OCI-LY3 (cell line): ENCODE measurements around the gene SLC12A7.

ENCODE experiments used
- H2AFZ ChIP-seq: fragments of 200-600, 300-600 bp; shearing (Covaris generic); 2 replicates; pipeline ENCODE4 v1.6.0; 2014; ENCODE audit warnings: antibody characterized with exemption, low read depth, low read length
- H3K27ac ChIP-seq: fragments of 200-600, 300-600 bp; sonication (generic); 2 replicates; pipeline ENCODE4 v1.5.1; 2014; ENCODE audit warnings: mild to moderate bottlenecking, low read length, moderate library complexity, mixed read lengths
- H3K27me3 ChIP-seq: fragments of 200-600, 300-600 bp; sonication (generic); 2 replicates; pipeline ENCODE4 v1.6.1; 2014; ENCODE audit warnings: low read depth, low read length, mixed read lengths
- H3K36me3 ChIP-seq: fragments of 200-600, 300-600 bp; sonication (generic); replicated peaks from 2 replicates; pipeline ENCODE3; 2014; ENCODE audit warnings: low read depth, low read length, mixed read lengths
- H3K4me1 ChIP-seq: fragments of 300-600, 200-600 bp; sonication (generic); 2 replicates; pipeline ENCODE4 v1.6.1; 2014; ENCODE audit warnings: low read length, mixed read lengths
- H3K4me2 ChIP-seq: fragments of 200-600, 300-600 bp; sonication (generic); 2 replicates; pipeline ENCODE4 v1.6.1; 2014; ENCODE audit warnings: low read length, mixed read lengths
- H3K4me3 ChIP-seq: fragments of 300-600, 200-600 bp; sonication (generic); 2 replicates; pipeline ENCODE4 v1.5.1; 2014; ENCODE audit warnings: antibody characterized with exemption, mild to moderate bottlenecking, low read length, moderate library complexity
- H3K79me2 ChIP-seq: fragments of 300-600, 200-600 bp; shearing (Covaris generic); 2 replicates; pipeline ENCODE4 v1.6.1; 2014; ENCODE audit warnings: mild to moderate bottlenecking, low read length, mixed read lengths
- H3K9ac ChIP-seq: fragments of 300-600, 200-600 bp; shearing (Covaris generic); 2 replicates; pipeline ENCODE4 v1.6.0; 2014; ENCODE audit warnings: mild to moderate bottlenecking, low read length, moderate library complexity
- H3K9me3 ChIP-seq: fragments of 200-600, 300-600 bp; shearing (Covaris generic); 2 replicates; pipeline ENCODE4 v1.6.1; 2014; ENCODE audit warnings: low read length, mixed read lengths; ENCODE audit not compliant: insufficient read depth
- H4K20me1 ChIP-seq: fragments of 200-600, 300-600 bp; sonication (generic); 2 replicates; pipeline ENCODE4 v1.6.1; 2016; ENCODE audit warnings: low read length, mixed read lengths; ENCODE audit not compliant: insufficient read depth
- EZH2phosphoT487 ChIP-seq: fragments of 200-600 bp; shearing (Covaris generic); IDR thresholded peaks from 2 replicates; pipeline ENCODE4 v1.6.1; 2018; ENCODE audit warnings: antibody characterized with exemption, mixed run types, low read depth
- TF ChIP-seq, protein P1 (sequence below): fragments of 200-600, 300-600 bp; sonication (generic); IDR thresholded peaks from 2 replicates; pipeline ENCODE4 v1.5.1; 2014; ENCODE audit warnings: antibody characterized with exemption, low read length, low read depth

The SLC12A7 gene

DNA sequence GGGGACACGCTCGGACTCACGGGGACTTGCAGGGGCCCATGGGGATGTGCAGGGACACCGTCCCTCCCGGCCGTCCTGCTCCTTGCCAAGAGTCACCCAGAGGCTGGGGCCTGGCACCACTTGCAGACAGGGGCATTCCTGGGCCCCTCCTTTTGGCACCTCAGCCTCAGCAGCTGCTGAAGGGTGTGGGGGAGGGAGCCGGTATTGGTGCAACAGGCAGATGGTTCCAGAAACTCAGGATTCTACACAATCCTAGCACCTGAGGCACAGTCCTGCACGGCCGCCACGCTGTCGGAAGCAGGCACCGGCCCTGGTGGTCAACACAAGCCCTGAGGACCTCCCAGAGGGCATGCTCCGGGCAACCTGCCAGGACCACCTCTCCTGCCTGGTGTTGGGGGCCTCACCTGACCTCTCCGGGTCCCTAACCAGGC lies 19.3 kb upstream of the SLC12A7 start:
- TF ChIP-seq, protein P1, sequence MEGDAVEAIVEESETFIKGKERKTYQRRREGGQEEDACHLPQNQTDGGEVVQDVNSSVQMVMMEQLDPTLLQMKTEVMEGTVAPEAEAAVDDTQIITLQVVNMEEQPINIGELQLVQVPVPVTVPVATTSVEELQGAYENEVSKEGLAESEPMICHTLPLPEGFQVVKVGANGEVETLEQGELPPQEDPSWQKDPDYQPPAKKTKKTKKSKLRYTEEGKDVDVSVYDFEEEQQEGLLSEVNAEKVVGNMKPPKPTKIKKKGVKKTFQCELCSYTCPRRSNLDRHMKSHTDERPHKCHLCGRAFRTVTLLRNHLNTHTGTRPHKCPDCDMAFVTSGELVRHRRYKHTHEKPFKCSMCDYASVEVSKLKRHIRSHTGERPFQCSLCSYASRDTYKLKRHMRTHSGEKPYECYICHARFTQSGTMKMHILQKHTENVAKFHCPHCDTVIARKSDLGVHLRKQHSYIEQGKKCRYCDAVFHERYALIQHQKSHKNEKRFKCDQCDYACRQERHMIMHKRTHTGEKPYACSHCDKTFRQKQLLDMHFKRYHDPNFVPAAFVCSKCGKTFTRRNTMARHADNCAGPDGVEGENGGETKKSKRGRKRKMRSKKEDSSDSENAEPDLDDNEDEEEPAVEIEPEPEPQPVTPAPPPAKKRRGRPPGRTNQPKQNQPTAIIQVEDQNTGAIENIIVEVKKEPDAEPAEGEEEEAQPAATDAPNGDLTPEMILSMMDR, result no peak
- TF ChIP-seq EZH2phosphoT487, result no peak
- Histone ChIP-seq H3K4me1 (peaks cover 63% of the 10 kb centered on the region), H3K9ac (peak overlapping the region; percentile 66), H2AFZ (no peak overlapping the region; the same call in 1 of the 2 replicates), H4K20me1 (no peaks in the 10 kb centered on the region), H3K4me3 (peak overlapping the region; percentile 77), H3K27ac (peak overlapping the region; percentile 47), H3K79me2 (no peaks in the 10 kb centered on the region), H3K27me3 (no peaks in the 10 kb centered on the region), H3K4me2 (peak overlapping the region; percentile 91), H3K9me3 (no peaks in the 10 kb centered on the region), H3K36me3 (no peaks in the 10 kb centered on the region)

DNA sequence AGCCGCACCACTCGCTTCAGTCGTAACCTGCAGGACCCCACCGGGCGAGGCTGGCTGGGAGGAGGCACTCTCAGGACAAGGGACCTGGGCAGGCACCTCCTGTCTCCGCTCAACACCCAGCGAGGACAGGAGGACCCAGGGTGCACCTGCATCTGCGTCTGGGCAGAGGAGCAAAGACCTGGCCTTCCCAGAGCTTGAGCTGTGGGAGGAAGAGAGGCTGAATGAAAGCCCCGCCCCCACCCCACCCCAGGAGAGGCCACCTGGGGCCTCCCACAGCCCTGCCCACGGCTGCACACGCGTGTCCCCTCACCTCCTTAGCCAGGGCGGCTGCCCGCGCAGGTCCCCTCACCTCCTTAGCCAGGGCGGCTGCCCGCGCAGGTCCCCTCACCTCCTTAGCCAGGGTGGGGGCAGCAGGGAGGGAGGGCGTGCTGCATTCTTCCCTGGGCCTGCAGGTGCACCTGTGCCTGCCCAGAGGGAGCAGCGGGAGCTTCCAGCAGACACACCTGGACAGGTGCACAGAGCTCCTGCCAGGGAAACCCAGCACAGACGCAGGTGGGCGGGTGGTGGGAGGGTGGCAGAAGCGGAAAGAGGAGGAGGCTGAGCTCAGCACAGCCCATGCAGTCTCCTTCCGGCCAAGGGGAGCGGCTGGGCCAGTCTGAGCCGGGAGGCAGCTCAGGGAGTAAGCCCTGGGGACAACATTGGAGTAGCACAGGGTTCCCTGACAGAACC lies 18.5 kb upstream of the SLC12A7 start:
- peak overlapping the region; percentile 77 for H3K4me3 ChIP-seq
- H3K4me1 ChIP-seq, result peaks cover 55% of the 10 kb centered on the region
- no peak for TF ChIP-seq EZH2phosphoT487
- TF ChIP-seq, protein P1, result no peak
- peak overlapping the region; percentile 91 for H3K4me2 ChIP-seq
- peak overlapping the region; percentile 66 for H3K9ac ChIP-seq
- no peaks in the 10 kb centered on the region for H3K36me3 ChIP-seq
- no peaks in the 10 kb centered on the region for H4K20me1 ChIP-seq
- H3K27me3 ChIP-seq, result no peaks in the 10 kb centered on the region
- no peaks in the 10 kb centered on the region for H3K9me3 ChIP-seq
- peak overlapping the region; percentile 47 for H3K27ac ChIP-seq
- no peak overlapping the region; the same call in 1 of the 2 replicates for H2AFZ ChIP-seq
- H3K79me2 ChIP-seq, result no peaks in the 10 kb centered on the region

DNA sequence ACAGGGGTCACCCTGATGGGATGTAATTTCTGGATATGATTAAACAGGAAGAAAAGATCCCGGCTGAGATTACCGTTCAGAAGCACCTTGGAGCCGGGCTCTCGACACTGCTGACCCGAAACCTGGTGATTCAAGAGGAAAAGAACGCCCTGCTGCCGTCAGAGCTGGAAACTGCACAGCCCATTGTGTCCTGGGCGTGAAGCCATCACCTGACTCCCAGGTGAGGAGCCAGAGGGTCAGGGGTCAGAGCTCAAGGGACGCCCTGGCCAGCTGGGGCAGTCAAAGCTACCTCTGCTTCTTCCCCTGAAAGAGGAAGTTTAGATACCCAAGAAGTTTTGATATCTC lies 17.8 kb upstream of the SLC12A7 start:
- Histone ChIP-seq H3K4me1 (peaks cover 48% of the 10 kb centered on the region), H4K20me1 (no peaks in the 10 kb centered on the region), H3K9ac (peak overlapping the region; percentile 66), H3K27ac (no peak overlapping the region), H3K4me3 (peak overlapping the region; percentile 77), H3K79me2 (no peaks in the 10 kb centered on the region), H3K36me3 (no peaks in the 10 kb centered on the region), H3K27me3 (no peaks in the 10 kb centered on the region), H3K9me3 (no peaks in the 10 kb centered on the region), H2AFZ (no peak overlapping the region), H3K4me2 (peak overlapping the region; percentile 91)
- TF ChIP-seq, protein P1, result no peak
- TF ChIP-seq EZH2phosphoT487, result no peak

DNA sequence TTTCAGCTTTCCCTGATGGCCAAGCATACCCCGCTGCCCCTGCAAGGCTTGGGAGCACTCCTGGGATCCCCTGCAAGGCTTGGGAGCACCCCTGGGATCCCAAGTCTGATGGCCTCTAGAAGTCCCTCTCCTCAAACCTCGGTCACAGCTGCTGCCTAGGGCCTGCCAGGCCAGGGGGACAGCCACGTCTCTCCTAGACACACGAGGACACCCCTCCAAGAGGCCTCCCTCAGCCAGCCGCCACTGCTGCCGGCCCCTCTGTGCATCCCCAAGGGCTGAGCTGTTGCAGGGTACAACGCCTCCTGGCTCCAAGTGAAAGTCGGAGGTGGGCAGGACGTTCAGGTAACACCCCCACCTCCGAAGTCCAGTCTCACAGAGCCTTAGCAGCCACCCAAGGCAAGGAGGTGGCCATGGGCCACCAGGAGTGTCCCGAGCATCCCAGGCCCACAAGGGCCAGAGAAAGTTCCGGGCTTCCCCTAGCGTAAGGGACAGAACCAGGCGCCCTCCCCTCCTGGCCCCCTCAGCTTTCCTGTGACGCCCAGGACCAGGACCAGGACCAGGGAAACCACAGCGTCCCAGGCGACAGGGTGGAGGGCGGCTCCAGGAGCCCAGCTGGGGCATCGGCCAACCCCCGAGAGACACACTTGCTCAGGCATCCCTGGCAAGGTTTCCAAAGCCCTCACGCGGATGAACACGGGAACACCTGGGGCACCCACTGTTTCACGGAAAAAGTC lies 17.3 kb upstream of the SLC12A7 start:
- no peaks in the 10 kb centered on the region for H3K79me2 ChIP-seq
- no peaks in the 10 kb centered on the region for H3K27me3 ChIP-seq
- H3K9me3 ChIP-seq, result no peaks in the 10 kb centered on the region
- no peak overlapping the region for H3K27ac ChIP-seq
- H3K4me1 ChIP-seq, result peaks cover 45% of the 10 kb centered on the region
- H3K36me3 ChIP-seq, result no peaks in the 10 kb centered on the region
- TF ChIP-seq, protein P1, result no peak
- TF ChIP-seq EZH2phosphoT487, result no peak
- no peak overlapping the region for H3K9ac ChIP-seq
- no peaks in the 10 kb centered on the region for H4K20me1 ChIP-seq
- H3K4me3 ChIP-seq, result peak overlapping the region; percentile 77
- peak overlapping the region; percentile 91 for H3K4me2 ChIP-seq
- no peak overlapping the region for H2AFZ ChIP-seq
